ENCODE data around the gene ASS1.

DNA sequence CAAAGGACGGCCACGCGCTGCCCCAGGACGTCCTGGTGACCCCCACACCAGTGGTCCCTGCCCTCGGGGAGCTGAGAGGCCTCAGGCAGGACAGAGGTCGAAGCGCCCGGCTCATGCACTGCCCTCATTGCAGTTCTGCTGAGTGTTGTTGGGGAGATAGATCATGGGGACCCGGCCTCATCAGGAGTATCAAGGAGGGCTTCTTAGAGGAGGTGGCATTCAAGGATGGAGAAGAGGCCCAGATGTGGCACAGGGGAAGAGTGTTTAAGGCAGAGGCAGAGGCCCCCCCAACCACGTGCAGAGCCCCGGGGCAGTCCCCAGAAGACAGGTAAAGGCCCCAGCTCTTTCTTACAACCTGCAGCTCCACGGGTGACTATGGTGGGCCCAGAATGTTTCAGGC is 26.2 kb downstream of the ASS1 start:
- TF ChIP-seq POLR2AphosphoS5 (IDR thresholded peaks at IDR 0.05; ENCODE audit: low read depth, low read length) (no peak), SIN3A (IDR thresholded peaks at IDR 0.05; ENCODE audit: borderline replicate concordance, insufficient read depth, low read depth, low read length) (no peak)
- TF ChIP-seq, protein P1, sequence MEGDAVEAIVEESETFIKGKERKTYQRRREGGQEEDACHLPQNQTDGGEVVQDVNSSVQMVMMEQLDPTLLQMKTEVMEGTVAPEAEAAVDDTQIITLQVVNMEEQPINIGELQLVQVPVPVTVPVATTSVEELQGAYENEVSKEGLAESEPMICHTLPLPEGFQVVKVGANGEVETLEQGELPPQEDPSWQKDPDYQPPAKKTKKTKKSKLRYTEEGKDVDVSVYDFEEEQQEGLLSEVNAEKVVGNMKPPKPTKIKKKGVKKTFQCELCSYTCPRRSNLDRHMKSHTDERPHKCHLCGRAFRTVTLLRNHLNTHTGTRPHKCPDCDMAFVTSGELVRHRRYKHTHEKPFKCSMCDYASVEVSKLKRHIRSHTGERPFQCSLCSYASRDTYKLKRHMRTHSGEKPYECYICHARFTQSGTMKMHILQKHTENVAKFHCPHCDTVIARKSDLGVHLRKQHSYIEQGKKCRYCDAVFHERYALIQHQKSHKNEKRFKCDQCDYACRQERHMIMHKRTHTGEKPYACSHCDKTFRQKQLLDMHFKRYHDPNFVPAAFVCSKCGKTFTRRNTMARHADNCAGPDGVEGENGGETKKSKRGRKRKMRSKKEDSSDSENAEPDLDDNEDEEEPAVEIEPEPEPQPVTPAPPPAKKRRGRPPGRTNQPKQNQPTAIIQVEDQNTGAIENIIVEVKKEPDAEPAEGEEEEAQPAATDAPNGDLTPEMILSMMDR (IDR thresholded peaks at IDR 0.05): no peak
- TF ChIP-seq, protein P2, sequence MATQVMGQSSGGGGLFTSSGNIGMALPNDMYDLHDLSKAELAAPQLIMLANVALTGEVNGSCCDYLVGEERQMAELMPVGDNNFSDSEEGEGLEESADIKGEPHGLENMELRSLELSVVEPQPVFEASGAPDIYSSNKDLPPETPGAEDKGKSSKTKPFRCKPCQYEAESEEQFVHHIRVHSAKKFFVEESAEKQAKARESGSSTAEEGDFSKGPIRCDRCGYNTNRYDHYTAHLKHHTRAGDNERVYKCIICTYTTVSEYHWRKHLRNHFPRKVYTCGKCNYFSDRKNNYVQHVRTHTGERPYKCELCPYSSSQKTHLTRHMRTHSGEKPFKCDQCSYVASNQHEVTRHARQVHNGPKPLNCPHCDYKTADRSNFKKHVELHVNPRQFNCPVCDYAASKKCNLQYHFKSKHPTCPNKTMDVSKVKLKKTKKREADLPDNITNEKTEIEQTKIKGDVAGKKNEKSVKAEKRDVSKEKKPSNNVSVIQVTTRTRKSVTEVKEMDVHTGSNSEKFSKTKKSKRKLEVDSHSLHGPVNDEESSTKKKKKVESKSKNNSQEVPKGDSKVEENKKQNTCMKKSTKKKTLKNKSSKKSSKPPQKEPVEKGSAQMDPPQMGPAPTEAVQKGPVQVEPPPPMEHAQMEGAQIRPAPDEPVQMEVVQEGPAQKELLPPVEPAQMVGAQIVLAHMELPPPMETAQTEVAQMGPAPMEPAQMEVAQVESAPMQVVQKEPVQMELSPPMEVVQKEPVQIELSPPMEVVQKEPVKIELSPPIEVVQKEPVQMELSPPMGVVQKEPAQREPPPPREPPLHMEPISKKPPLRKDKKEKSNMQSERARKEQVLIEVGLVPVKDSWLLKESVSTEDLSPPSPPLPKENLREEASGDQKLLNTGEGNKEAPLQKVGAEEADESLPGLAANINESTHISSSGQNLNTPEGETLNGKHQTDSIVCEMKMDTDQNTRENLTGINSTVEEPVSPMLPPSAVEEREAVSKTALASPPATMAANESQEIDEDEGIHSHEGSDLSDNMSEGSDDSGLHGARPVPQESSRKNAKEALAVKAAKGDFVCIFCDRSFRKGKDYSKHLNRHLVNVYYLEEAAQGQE (IDR thresholded peaks at IDR 0.05; ENCODE audit: insufficient read depth in 1 of 2, low read depth in 2 of 2, low read length in 1 of 2): no peak
